Stimulated activated CD8-positive, alpha-beta memory T cell treated with anti-CD3 and anti-CD28 coated beads, Interleukin-7, amount 100 ng/mL, for 1 hour (primary cell): ENCODE data around the gene EVA1B.

ENCODE experiments used
- DNase-seq, 2 donors: peaks; one replicate each; pipeline ENCODE4 v3.0.0-alpha.2; 2020; ENCODE audit warnings: low read depth in 2 of 2

The EVA1B gene, protein sequence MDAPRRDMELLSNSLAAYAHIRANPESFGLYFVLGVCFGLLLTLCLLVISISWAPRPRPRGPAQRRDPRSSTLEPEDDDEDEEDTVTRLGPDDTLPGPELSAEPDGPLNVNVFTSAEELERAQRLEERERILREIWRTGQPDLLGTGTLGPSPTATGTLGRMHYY

GRCh38 chr1:36323636-36324352 lies at the start of gene EVA1B:
EVA1B (minus strand) TSS chr1:36323645; CDS start chr1:36323037, 608 bp downstream.
- no peak for DNase-seq

DNA sequence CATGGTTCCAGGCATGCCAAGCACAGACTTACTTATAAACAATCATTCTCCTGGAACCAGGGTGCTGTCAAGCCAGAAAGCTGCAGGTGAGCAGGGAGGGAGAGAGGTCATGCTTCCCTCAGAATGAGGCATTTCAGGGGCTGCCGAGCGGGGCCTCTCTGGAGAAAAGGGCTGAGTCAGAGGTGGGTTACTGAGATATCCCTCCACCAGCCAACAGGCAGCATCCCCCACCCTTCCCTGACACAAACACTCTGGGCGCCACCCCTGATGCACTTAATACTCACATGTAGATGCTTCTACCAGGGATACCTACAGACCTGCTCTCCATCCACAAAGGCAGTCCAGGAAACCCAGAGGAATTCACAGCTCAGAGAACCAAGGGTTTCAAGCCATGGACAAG lies 49.2 kb upstream of the EVA1B start:
- DNase-seq = no peak

- peak; percentile 71 to 85 for DNase-seq
These were observed 45.8 kb upstream of the EVA1B start for GRCh38 chr1:36369061-36369861.

- no peak for DNase-seq
These were observed 44.4 kb upstream of the EVA1B start for GRCh38 chr1:36367798-36368197.

DNA sequence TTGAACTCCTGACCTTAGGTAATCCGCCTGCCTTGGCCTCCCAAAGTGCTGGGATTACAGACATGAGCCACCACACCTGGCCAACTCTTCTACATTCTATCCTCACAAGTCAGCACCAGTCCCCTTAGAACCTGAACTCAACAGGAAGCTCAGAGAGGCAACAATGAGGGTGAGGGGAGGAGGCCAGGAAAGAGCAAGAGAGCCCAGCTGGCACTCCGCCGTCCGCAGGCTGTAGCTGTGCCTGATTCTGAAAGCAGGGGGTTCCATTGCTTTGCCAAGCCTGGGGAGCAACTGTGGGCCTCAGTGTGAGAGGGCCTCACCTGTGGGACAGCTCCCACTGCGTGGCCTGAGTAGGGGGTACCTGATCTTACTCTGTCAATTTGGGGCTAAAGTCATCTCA lies 43.6 kb upstream of the EVA1B start:
- DNase-seq = no peak

GRCh38 chr1:36366091-36366661 lies 42.7 kb upstream of the EVA1B start:
- peak in 1 of 2 donors; percentile 17 for DNase-seq

DNA sequence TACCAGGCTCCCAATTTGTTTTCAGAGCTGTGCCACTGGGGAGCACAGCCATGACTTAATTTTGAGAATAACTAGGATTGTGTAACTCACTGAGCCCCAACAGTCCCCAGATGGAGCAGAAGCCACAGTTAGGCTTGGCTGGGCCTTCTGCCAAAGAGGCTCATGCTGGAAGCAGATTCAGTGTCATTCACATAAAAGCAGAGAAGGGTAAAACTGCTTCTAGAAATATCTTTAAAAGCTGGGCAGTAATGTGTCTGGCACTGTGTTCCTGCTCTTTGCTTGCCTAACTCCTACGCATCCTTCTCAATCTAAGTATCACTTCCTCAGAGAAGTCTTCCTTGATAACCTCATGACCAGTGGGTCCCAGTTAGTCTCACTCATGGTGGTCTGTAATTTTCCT lies 41.9 kb upstream of the EVA1B start:
- no peak for DNase-seq

- DNase-seq = no peak
These were observed 36.6 kb upstream of the EVA1B start for GRCh38 chr1:36359911-36360550.

DNA sequence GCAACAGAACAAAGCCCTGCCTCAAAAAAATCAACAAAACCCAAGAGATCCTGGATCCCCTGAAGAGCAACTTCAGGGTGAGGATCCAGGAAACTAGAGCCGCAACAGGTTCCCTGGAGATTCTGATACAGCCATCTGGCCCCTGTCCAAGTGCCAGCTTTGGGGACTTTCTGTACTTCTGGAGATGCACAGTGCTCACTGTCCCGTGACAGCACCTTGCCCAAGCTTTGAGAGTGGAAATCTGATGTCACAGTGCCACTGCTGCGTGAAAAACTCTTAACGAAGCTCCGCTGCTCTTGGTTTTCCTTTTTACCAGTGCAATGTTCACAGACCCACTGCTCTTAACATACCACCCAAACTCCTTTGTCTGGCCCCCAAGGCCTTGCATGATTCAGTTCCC lies 35.9 kb upstream of the EVA1B start:
- DNase-seq = no peak

DNA sequence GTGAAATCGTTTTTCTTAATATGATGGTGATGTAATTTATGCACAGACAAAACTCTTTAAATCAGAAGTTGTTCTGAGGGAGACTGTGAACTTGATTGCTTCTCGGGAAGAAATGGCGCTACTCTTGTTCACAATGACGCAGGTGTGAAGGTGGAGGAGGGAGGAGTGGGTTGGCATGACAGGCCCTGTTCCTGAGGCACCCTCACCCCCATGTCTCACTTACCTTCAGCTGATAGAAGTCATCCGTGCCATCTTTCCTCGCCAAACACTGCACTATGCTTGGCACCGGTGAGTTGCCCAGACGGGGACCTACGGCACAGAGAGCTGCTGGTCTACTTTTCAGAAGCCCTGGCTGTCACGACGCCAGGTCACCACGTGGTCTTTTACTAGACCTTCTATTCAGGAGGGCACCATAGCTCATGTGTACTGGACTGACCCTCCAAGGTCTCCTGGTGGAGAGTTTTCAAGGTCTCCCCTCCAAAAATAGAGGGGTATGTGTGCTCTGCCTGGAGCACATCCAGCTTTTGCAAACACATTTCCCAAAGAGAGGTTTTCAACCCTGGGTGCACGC lies 35.2 kb upstream of the EVA1B start:
- no peak for DNase-seq

GRCh38 chr1:36355811-36356210 lies 32.4 kb upstream of the EVA1B start:
- DNase-seq = no peak

DNA sequence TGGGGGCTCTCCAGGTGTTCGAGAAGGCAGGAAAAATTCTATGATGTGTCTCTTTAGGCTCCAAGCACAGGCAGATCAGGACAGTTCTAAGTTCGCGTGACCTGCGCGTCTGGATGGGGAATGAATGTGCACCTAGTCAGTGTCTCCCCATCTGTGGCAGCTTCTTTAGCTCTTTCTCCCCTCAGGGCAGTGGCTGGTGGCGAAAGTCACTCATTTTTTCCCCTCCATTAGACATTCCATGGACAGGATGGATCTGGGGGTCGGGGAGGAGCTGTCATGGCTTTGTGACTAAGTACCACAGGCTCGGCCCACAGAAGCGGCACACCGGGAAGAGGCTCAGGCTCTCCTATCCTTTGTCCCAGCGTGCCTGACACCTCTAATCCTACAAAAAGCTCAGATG lies 31.0 kb upstream of the EVA1B start:
- no peak for DNase-seq

- no peak for DNase-seq
These were observed 29.7 kb upstream of the EVA1B start for GRCh38 chr1:36352910-36353878.

GRCh38 chr1:36352125-36352909 lies 28.9 kb upstream of the EVA1B start:
- no peak for DNase-seq

- no peak for DNase-seq
These were observed 28.0 kb upstream of the EVA1B start for GRCh38 chr1:36351227-36351977.

DNA sequence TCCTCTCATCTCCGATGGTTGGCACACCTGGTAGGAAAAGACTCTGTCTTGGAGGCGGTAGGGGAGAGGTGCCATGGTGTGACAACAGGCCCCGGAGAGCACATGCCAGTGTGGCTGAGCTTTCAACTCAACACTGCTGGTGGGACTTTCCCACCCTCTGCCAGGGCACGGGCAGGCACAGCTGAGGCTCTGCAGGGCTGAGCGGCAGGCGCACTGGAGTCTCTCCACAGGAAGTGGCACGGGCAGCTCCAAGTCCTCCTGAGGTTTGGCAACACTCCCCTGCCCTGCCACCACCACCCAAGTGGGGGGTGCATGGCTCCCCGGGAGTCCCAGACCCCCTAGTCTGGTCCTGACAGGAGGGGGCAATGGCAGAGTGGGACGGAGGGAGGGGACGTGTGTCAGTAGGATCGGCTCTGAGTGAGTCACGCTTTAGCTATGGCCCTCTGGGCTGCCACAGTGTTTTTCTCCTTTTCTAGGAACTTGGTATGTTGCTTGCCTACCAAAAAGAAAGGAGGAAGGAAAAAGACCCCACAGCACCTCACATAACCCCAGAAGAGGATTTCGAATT lies 27.3 kb upstream of the EVA1B start:
- no peak for DNase-seq

DNA sequence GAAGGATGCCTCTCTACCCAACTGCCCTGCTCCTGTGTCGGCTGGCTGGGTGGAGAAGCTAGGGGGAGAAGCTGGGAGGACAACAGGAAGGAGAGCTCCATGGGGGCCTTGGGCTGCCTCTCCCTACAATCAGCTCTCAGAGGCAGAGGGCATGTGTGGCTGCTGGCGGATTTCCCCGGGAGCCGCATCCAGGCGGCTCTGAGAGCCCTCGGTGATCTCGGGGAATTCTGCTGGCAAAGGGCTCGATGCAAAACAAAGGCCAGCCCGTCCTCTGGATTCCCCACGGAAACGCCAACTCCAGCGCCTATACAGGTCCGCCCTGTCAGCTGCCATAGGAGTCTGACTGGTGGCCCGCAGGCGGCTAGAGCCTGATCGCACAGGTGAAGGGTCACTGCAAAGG lies 26.4 kb upstream of the EVA1B start:
- DNase-seq = no peak

GRCh38 chr1:36349241-36349671 lies 25.8 kb upstream of the EVA1B start:
- DNase-seq = no peak
